ENCODE results near the gene LAMTOR3. TPM values are rescaled to one million over a fixed set of nuclear protein-coding genes. Genes with fewer than 3 reads are reported as not detected.

Gene LAMTOR3
- total RNA-seq, 1 donor from 2014 or later = 58.2 TPM

DNA sequence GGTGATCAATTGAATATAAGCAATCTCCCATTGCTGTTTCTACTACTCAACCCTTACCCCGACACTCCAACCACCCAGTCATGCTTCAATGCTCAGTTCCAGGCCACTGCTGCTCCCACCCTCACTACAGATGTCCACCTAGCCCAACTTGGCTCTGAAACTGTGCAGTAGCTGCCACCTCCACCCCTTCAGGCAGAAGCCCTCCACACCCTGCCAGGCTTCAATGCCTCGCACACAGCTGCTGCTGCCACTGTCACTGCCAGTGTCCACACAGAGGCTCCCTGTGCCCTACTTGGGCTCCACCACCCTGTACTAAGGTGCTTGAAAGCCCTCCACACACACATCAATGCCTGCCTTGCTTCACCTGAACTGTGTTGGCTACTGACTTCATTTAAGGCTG lies 34.6 kb downstream of the LAMTOR3 start:
- TF ChIP-seq, protein P1, sequence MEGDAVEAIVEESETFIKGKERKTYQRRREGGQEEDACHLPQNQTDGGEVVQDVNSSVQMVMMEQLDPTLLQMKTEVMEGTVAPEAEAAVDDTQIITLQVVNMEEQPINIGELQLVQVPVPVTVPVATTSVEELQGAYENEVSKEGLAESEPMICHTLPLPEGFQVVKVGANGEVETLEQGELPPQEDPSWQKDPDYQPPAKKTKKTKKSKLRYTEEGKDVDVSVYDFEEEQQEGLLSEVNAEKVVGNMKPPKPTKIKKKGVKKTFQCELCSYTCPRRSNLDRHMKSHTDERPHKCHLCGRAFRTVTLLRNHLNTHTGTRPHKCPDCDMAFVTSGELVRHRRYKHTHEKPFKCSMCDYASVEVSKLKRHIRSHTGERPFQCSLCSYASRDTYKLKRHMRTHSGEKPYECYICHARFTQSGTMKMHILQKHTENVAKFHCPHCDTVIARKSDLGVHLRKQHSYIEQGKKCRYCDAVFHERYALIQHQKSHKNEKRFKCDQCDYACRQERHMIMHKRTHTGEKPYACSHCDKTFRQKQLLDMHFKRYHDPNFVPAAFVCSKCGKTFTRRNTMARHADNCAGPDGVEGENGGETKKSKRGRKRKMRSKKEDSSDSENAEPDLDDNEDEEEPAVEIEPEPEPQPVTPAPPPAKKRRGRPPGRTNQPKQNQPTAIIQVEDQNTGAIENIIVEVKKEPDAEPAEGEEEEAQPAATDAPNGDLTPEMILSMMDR (IDR thresholded peaks at IDR 0.05; ENCODE audit: unreplicated experiment) = no peak
- Mint-ChIP-seq H3K27me3 (no peaks in the 10 kb centered on the region), H3K27ac (no peak overlapping the region), H3K4me3 (ENCODE audit: low read depth) (no peak overlapping the region), H3K4me1 (ENCODE audit: low read depth) (peaks cover under 1% of the 10 kb centered on the region), H3K36me3 (ENCODE audit: insufficient read depth) (no peaks in the 10 kb centered on the region), H3K9me3 (ENCODE audit: low read depth) (peaks cover under 1% of the 10 kb centered on the region)
- DNase-seq (ENCODE audit: low spot score, unreplicated experiment) = no peak

DNA sequence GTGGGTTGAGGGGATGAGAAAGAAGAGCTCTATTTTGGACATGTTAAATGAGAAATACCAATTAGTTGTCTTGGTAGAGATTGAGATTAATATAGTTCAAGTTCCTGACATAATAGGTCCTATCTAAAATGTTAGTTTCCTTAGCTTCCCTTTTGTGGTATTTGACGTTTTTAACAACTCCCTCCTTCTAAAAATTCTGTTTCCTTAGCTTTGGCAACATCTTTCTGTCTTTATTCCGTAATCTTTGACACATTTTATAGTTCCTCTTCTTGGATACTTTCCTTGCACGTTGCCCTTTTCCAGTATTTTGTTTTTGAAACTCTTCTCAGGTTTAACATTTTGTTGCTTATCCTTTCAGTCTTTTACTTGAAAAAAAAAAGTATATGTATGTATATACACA lies 36.9 kb downstream of the LAMTOR3 start:
- Mint-ChIP-seq H3K9me3 (ENCODE audit: low read depth) (peaks cover 4% of the 10 kb centered on the region), H3K27me3 (no peaks in the 10 kb centered on the region), H3K27ac (no peak overlapping the region), H3K36me3 (ENCODE audit: insufficient read depth) (no peaks in the 10 kb centered on the region), H3K4me3 (ENCODE audit: low read depth) (no peak overlapping the region), H3K4me1 (ENCODE audit: low read depth) (peaks cover 9% of the 10 kb centered on the region)
- no peak for DNase-seq (ENCODE audit: low spot score, unreplicated experiment)
- TF ChIP-seq, protein P1 (IDR thresholded peaks at IDR 0.05; ENCODE audit: unreplicated experiment) = no peak

DNA sequence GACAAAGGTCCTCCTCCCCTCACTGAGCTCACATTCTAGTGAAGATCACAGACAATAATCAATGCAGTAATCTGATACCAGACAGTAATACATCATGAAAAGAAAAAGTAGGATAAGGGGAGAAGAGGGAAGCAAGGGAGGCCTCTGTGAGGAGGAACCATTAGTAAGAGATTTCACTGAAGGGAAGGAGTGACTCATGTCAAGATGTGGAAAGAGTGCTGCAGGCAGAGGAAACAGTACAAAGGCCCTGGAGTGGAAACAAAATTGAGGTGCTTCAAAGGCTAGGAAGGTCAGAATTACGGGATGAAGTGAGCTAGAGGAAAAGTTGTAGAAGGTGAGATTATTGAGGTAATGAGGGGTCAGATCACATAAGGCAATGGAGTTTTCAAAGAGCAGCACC lies 38.1 kb downstream of the LAMTOR3 start:
- no peaks in the 10 kb centered on the region for H3K36me3 Mint-ChIP-seq (ENCODE audit: insufficient read depth)
- DNase-seq (ENCODE audit: low spot score, unreplicated experiment) = no peak
- H3K4me3 Mint-ChIP-seq (ENCODE audit: low read depth) = no peak overlapping the region
- H3K27me3 Mint-ChIP-seq = no peaks in the 10 kb centered on the region
- H3K27ac Mint-ChIP-seq = no peak overlapping the region
- TF ChIP-seq, protein P1 (IDR thresholded peaks at IDR 0.05; ENCODE audit: unreplicated experiment) = no peak
- peaks cover 9% of the 10 kb centered on the region for H3K4me1 Mint-ChIP-seq (ENCODE audit: low read depth)
- peaks cover 4% of the 10 kb centered on the region for H3K9me3 Mint-ChIP-seq (ENCODE audit: low read depth)

DNA sequence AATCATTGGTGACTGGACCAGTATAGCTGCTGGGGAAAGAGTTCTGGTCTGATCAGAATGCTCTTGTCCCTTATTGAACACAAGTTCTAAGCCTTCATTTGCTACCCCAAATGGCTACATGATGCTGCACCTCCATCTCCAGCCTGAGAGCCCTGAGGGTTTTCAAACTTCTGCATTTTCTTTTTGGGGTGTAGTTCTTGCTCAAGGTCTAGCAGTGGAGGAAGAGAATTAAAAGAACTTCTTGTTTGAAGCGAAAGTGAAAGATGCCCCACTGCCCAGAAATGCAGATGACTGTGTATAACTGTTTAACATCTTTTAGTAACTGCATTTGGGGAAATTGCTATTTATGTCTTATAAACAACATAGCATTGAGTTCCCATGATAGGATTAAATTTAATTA lies 38.5 kb downstream of the LAMTOR3 start:
- Mint-ChIP-seq H3K27me3 (no peaks in the 10 kb centered on the region), H3K4me1 (ENCODE audit: low read depth) (peaks cover 9% of the 10 kb centered on the region), H3K36me3 (ENCODE audit: insufficient read depth) (no peaks in the 10 kb centered on the region), H3K9me3 (ENCODE audit: low read depth) (peaks cover 4% of the 10 kb centered on the region), H3K27ac (no peak overlapping the region), H3K4me3 (ENCODE audit: low read depth) (no peak overlapping the region)
- TF ChIP-seq, protein P1 (IDR thresholded peaks at IDR 0.05; ENCODE audit: unreplicated experiment) = no peak
- DNase-seq (ENCODE audit: low spot score, unreplicated experiment) = no peak

DNA sequence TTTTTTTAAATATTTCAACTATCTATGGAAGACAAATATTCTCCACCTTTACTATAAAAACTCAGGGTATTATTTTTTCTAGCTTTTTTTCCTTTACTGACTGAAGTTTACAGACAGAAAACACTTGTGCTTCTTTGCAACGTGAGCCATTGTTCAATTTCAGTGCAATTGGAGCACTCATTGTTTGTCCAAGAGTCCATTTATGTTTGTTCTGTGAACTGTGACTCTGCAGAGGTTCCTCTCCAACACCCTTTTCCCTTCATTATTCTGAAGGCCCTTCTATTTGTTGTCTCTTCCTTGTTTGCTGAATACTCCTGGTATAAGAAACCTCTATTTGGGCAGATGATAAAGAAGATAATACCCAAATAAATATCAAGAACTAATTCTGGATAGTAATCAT lies 40.2 kb downstream of the LAMTOR3 start:
- Mint-ChIP-seq H3K27me3 (peaks cover 3% of the 10 kb centered on the region), H3K27ac (no peak overlapping the region), H3K9me3 (ENCODE audit: low read depth) (peaks cover 4% of the 10 kb centered on the region), H3K36me3 (ENCODE audit: insufficient read depth) (no peaks in the 10 kb centered on the region), H3K4me1 (ENCODE audit: low read depth) (peaks cover 9% of the 10 kb centered on the region), H3K4me3 (ENCODE audit: low read depth) (no peak overlapping the region)
- DNase-seq (ENCODE audit: low spot score, unreplicated experiment) = no peak
- TF ChIP-seq, protein P1 (IDR thresholded peaks at IDR 0.05; ENCODE audit: unreplicated experiment) = no peak

Data from progenitor cell of endocrine pancreas (in vitro differentiated cells).